GOT3 (cell line): ENCODE results near the gene PXN.

Experiments
- DNase-seq: peaks from one replicate; lab custom pipeline; 2025; ENCODE audit warnings: mixed read lengths; lab: John Stamatoyannopoulos, UW

PXN gene

DNA sequence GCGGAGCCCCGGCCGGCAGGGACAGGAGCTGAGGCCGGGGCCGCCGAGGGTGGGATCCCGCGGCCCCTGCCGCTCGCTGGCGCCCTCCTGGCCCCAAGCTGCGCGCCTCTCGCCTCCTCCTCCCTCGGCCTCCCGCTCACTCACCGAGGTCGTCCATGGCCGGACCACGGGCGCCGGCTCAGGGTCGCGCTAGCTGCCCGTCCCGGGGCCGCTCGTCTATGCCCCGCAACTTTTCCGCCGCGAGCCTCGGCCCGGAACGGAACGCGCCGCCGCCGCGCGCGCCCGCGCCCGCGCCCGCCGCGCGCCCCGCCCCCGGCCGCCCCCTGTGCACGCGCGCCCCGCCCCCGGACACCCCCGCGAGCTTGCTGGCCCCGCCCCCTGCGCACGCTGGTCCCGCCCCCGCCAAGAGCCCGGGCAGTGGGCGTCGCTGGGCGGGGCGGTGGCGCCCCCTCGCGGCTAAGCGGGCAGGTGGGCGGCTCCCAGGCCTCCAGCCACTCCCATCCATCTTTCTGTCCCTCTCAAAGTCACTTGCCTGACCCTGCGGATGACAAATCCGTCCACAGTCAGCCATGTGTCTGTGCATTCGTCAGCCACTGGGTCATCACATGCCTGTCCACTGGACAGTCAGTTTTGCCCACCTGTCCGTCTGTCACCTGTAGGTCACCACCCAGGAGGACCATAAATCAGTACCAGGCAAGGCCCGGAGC, at the start of gene PXN:
Gene PXN (minus strand): TSS at position 258 of the 707 bp plus-strand sequence. CDS start 101 bp downstream, at position 157.
- peak; percentile 55 for DNase-seq

DNA sequence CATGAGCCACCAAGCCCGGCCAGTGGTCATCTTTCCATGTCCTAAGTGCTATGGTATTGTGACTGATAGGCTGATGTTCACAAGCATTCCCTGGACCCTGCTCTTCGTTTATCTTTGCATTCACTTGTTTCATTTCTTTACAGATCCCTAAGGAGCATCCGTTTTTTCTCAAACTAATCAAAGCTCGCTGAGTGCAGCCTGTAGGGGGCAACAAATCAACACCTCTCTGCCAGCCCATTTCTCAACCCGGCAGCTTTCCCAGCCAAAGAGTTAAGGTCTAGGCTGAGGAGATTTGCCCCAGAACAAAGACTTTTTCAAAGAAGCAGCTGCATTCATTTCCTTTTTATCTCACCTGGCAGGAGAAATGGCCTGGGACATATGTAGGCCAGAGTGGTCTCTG, 48.7 kb upstream of the PXN start:
- DNase-seq = no peak

DNA sequence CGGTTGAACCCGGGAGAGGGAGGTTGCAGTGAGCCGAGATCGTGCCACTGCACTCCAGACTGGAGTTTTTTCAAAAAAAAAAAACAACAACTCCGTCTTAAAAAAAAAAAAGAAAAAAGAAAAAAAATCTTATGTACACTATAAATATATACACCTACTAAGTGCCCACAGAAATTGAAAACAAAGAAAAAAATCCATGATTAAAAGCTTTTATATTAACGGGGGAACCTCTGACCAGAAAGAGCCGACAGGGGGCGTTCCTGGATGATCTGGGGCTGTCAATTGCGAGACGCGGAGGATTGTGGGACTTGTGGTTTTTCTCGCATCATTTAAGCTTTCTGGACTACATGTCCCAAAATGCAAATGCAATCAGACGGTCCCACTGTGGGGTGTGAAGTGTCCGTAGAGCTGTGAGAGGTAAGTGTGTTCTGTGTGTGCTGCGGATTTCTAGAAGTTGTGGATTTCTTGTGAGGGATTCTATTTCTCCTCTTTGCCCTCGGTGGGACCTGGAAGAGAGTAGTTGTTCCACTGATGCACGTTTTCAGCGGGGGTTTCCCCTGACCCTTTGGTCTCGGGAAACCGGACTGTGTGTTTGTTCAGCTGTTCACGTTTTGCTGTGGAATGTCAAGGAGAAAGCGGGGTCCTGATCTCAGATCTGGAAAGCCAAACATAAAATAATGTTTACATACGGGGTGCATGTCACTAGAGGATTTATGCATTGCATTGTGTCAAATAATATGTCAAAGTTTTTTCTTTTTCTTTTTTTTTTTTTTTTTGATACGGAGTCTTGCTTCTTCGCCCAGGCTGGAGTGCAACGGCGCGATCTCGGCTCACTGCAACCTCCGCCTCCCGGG, 36.7 kb upstream of the PXN start, which contains the start of gene SIRT4:
Gene SIRT4 (plus strand): TSS at position 360 of the 854 bp plus-strand sequence. CDS start 1,241 bp downstream, outside the sequence.
- DNase-seq = peak; percentile 49

DNA sequence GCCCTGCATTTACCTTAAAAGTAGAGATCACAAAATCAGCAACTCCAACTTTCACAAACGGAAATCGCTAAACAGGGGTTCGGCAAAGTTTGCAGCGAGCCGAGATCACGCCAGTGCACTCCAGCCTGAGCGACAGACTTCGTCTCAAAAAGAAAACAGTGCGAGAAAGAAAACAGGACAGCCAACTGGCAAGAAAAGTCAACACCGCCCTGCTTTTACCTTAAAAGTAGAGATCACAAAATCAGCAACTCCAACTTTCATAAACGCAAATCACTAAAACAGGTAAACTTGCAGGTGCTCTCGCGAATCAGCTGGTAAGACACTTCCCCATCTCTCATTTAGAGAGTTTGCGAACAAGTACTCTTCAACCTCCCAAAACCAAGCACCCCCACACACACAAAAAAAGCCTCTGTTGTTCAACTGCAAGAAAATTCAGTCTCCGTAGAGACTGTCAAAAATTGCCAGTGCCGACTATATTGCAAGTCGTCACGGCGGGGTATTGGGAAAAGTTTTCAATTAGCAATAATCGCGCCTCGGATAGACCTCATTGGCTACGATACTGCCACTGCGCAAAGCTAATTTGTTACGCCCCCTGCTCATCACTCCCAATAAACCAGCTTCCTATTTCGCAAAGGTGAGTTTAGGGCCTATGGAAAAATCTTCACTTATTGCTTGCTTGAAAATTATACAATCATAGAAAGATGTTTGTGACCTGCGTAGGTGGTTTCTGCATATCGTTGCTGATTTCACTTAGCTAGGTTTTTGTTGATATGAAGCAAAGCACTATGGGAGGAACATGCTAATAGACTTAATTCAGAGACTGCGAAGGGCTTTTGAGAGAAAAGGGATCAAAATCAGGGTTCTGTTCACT, 27.4 kb upstream of the PXN start, which contains the start of gene RNU4-1:
Gene RNU4-1 (minus strand): TSS at position 577 of the 871 bp plus-strand sequence.
- DNase-seq = peak; percentile 69

DNA sequence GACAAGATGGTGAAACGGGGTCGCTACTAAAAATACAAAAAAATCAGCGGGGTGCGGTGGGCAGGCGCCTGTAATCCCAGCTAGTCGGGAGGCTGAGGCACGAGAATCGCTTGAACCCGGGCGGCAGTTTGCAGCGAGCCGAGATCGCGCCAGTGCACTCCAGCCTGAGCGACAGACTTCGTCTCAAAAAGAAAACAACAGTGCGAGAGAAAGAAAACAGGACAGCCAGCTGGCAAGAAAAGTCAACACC, 26.8 kb upstream of the PXN start:
- DNase-seq = no peak

DNA sequence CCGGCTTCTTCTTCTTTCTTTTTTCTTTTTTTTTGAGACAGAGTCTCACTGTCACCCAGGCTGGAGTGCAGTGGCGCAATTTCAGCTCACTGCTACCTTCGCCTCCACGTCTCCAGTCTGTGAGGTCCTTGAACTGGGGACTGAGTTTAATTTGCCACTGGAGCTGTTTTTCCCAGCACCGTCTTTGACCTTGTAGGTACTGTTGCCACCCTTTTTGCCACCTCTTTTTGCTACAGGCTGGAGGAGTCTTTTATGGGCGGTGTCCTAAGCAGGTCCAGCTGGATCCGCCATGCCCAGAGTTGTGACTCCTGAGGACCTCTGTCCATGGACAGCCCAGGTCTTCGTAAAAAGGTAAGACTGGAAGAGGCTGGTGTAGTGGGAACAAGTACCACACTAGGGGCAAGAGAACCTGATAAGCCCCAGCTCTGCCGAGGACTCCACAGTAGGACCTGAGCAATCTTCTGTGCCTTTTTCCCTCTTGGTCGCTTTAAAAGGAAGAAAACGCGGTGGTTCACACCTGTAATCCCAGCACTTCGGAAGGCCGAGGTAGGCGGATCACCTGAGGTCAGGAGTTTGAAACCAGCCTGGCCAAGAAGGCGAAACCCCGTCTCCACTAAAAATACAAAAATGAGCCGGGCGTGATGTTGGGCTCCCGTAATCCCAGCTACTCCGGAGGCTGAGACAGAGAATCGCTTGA, 25.2 kb upstream of the PXN start:
- peak; percentile 68 for DNase-seq

DNA sequence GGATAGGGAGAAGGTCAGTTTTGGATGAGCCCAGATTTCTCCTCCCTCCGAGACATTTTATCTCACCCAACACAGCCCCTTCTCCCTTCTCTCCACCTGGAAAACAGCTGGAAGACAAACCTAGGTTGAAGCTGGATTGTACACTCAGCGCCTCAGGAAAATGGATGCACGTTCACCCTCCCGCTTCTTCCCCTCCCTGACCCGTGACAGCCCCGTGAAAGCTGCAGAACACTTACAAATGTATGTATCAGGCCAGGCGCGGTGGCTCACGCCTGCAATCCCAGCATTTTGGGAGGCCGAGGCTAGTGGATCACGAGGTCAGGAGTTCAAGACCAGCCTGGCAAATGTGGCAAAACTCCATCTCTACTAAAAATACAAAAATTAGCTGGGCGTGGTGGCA, 22.0 kb upstream of the PXN start:
- DNase-seq = no peak

DNA sequence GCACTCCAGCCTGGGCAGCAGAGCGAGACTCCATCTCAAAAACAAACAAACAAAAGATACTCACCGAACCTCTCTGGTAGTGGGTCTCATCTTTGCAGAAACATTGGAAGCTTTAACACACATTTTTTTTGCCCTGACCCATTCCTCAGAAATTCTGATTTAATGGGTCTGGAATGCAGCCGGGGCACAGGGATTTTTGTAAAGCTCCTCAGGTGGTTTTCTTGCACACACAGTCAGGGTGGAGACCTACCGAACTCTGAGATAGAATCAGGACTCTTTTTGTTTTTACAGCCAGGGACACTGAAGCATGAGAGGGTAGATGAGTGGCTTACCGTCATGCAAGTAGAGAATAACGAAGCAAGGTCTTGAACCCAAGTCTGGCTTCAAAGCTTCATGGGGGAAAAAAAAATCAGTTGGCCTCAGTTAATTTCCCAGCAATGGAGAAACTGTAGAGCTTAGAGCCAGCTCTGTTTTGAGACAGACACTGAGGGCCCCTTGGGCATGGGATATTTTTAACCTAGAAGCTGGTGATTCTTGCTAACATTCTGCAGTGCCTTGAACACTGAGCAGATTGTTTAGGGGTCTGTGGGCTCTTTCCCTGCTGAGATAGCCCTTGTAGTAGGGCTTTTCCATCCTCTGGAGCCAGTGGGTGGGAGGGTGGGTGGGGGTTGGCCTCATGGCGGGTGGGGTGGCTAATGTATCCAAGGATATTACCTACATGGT, 21.4 kb upstream of the PXN start:
- DNase-seq = no peak

DNA sequence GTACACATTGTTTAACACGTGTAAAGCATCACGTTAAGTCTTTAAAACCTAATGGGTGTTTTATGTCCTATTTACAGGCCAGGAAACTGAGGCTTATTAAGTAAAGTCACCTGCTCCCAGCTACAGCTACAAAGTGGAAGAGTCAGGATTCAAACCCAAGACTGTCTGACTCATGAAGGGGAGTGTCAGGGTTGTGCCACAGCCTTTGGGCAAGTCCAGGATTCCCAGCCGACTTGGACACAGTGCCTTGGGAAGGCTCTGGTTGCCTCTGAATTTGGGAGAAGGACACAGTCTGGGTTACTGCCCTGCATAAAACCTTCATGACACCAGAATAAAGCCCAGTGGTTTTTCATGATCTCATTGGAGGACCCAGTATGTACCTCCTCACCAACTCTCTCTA, 18.9 kb upstream of the PXN start:
- DNase-seq = no peak

DNA sequence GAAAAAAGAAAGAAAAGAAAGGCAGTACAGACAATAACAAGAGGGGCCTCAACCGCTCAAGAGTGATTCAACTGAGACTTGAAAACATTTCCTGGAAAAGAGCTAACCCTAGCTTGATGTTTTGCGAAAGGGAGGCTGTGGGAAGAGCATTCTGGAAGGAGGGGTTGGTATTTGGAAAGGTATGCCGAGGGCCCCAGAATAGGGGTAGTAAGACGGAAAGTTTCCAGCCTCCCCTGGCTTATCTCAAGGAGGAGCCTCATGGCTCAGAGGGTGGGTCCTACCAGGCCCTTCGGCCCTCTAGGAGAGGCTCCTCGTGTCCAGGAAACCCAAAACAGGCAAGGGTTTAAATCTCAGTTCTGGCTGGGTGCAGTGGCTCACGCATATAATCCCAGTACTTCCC, 17.8 kb upstream of the PXN start:
- DNase-seq = no peak

DNA sequence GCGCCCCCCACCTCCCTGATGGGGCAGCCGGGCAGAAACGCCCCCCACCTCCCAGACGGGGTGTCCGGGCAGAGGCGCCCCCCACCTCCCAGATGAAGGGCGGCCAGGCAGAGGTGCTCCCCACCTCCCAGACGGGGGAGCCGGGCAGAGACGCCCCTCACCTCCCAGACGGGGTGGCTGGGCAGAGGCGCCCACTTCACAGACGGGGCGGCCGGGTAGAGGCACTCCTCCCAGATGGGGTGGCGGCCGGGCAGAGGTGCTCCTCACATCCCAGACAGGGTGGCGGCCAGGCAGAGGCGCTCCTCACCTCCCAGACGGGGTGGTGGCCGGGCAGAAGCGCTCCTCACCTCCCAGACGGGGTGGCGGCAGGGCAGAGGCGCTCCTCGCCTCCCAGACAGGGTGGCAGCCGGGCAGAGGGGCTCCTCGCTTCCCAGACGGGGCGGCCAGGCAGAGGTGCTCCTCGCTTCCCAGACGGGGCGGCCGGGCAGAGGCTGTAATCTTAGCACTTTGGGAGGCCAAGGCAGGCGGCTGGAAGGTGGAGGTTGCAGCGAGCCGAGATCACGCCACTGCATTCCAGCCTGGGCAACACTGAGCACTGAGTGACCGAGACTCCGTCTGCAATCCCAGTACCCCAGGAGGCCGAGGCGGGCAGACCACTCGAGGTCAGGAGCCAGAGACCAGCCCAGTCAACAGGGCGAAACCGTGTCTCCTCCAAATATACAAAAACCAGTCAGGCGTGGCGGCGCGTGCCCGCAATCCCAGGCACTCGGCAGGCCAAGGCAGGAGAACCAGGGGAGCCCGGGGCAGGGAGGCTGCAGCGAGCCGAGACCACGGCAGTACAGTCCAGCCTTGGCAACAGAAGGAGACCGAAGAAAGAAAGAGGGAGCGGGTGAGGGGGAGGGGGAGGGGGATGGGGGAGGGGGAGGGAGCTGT, 12.9 kb upstream of the PXN start:
- DNase-seq = no peak

DNA sequence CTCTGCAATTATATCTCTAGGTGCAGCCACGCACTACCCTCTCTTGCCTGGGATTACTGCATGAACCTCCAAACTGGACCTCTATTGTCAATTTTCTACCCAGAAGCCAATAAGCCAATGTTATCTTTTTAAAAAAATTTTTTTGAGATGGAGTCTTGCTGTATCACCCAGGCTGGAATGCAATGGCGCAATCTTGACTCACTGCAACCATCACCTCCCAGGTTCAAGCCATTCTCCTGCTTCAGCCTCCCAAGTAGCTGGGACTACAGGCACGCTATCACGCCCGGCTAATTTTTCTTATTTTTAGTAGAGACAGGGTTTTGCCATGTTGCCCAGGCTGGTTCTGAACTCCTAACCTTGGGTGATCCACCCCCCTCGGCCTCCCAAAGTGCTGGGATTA, 11.2 kb upstream of the PXN start:
- DNase-seq = no peak

DNA sequence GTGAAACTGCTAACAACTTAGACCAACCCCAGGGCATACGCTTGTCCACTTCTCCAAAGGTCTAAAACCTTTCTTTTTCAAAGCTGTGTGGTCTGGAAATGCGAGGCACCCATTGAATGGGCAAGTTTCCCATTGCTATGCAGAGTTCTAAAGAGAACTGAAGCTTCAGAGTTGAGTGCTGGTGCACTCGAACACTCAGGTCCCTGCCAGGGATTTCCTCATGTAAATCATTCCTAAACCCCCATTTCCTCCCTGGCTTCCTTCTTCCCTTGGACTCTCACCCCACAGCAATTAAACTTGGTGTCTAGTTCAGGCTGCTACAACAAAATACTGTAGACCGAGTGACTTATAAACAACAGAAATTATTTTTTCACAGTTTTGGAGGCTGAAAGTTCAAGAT, 2.2 kb upstream of the PXN start:
- DNase-seq = no peak

DNA sequence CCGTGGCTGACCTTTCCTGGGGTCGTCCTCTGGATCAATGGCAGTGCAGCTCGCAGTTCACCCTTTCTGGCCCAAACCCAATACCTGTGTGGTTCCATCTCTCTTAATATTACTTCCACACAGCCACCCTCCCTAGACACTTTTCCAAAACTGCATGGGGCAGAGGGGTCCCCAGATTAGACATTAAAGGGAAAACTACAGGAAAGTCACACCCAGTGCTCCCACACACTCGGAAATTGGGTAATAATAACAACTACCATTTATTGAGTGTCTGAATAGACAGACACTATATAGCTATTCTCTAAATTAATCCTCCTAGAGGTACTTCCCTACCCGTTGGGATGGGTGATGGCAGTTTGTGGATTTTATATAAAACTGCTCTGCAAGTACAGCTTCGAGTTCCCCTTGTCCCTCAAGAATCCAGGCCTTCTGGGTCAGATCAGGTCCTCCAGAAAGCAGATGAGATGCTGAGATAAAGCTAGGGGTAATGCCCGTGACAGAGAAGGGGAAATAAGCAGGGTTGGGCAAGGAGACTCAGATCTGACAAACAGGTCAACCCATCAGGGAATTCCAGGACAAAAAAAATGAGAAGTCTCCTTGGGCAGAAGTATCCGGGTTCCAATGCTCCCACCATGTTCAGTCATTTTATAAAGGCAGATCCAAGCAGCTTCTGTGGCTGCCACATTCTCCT, 795 bp upstream of the PXN start:
- no peak for DNase-seq

DNA sequence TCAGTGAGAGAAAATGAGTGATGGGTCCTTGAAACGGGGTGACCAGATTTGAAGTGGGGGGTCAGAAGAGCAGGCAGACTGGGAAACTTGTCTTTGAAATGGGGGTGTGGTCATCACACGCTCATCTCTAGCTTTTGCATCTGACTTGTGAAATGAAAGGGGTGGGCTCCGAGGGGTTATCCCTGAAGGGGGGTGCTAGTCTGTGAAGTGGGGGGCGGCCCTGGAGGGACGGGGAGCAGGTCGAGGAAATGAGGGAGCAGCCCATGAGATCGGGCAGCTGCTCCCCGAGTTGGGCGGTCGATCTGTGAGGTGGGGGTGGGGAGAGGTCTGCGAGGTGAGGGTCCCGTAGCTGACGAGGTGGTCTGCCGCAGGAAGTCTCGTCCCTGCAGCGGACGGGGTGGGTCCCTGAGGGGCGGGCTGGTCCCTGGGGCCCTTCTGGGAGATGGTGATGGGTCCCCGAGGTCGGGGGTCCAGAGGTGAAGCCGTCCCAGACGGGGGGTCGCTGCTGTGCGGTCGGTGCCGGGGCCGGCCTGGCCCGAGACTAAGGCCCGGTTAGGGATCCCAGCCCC, 542 bp downstream of the PXN start:
- DNase-seq = no peak

DNA sequence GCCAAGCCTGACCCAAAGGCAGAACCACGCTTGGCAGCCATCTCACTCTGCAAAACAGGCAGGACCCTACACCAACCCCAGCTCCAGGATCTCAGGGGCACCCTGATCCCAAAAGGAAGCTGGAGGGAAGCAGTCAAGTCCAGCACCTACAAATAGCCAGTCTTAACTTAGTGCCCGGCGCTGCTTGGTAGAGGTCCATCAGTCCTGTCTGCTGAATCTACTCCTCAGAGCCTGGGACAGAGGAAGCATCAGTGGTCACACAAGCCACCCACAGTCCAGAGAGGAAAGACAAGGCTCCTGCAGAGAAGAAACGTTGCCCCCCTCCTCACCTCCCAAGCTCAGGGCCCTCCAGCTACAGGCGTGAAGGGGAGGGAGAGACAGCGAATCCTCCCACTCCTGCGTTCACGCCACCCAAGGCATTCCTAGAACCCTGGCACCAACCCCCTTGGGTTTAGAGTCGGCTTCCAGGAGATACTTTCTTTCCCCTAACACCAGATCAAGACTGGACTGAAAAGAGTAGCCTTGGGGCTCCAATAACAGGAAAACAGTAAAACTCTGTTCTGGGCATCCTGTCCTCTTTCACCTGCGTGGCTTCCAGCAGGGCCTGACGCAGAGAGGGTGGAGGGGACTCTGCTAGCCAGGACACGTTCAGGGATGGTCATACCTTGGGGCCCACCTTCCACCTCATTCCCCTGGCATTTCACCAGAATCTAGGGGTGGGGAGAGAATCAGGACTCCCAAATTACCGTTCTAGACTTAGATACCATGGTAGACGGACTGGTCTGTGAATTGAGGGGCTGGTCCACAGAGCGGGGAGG, 1.2 kb downstream of the PXN start:
- no peak for DNase-seq

DNA sequence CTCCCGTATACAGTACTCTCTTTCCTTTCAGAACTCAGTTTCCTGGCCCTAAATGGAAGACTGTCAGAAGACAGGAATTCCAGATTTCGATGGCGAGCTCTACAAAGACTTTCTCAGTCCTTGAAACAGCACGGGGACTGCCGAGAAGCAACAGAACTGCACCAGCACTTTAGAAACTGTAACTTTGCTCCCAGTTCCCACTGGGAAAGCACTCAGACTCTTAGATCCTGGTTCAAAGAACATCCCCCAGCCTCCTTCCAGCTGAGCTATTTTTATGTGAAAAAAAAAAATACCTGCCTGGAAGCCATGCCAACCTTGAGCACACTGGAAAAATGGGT, 1.8 kb downstream of the PXN start:
- DNase-seq = no peak
